CD4-positive, alpha-beta T cell (primary cell): ENCODE results near the gene TBL2. TPM values are rescaled to one million over a fixed set of nuclear protein-coding genes. Genes with fewer than 3 reads are reported as not detected.
"Not testable (repeated sequence)": the region's sequence is repeated elsewhere in the genome, so short reads cannot be mapped to it uniquely, and the experiment has no call there.

Source experiments
- ATAC-seq: fragments of 200-7000 bp; cut with Tn5 transposase; one replicate; pipeline ENCODE4 v1.10.0; 2022; ENCODE audit warnings: mild to moderate bottlenecking; ENCODE audit not compliant: poor library complexity
- CTCF ChIA-PET: fragments of 350-600 bp; sonication (Branson Sonifier 250); formaldehyde crosslinking; loops from one replicate; lab custom pipeline; 2021; ENCODE audit warnings: antibody characterized with exemption, inconsistent platforms; lab: Charles Lee
- POLR2A ChIA-PET: fragments of 350-600 bp; sonication (Branson Sonifier 250); formaldehyde crosslinking; loops from one replicate; lab custom pipeline; 2021; ENCODE audit warnings: antibody characterized with exemption, inconsistent platforms; lab: Charles Lee
- DNase-seq, 14 experiments: peaks; one replicate each; pipeline ENCODE4 v3.0.0-alpha.2; 2013 to 2020; ENCODE audit warnings: mixed read lengths in 2 of 14
- H3K27ac ChIP-seq, 2 donors: one replicate each; pipeline versions ENCODE4 v1.5.1 to v1.7.0; 2013; ENCODE audit warnings: low read length in 2 of 2, low read depth in 1 of 2, mild to moderate bottlenecking in 1 of 2
- H3K27me3 ChIP-seq, 2 experiments: 1 replicate in 1 of 2; 2 replicates in 1 of 2; pipeline versions ENCODE4 v1.6.1 to v1.7.0; 2013; ENCODE audit warnings: low read length in 2 of 2, control low read depth in 1 of 2, mild to moderate bottlenecking in 1 of 2, moderate library complexity in 1 of 2; ENCODE audit not compliant: insufficient read depth in 2 of 2, control insufficient read depth in 1 of 2
- H3K36me3 ChIP-seq: one replicate; pipeline ENCODE4 v1.6.1; 2013; ENCODE audit warnings: low read length, control low read depth; ENCODE audit not compliant: insufficient read depth
- H3K4me1 ChIP-seq: one replicate; pipeline ENCODE4 v1.6.1; 2013; ENCODE audit warnings: low read length, control low read depth; ENCODE audit not compliant: insufficient read depth
- H3K4me3 ChIP-seq: one replicate; pipeline ENCODE4 v1.5.1; 2013; ENCODE audit warnings: mild to moderate bottlenecking, low read length, moderate library complexity
- H3K9me3 ChIP-seq, 2 experiments: 1 replicate in 1 of 2; 2 replicates in 1 of 2; pipeline versions ENCODE4 v1.6.1 to v1.7.0; 2013; ENCODE audit warnings: low read length in 2 of 2, mild to moderate bottlenecking in 2 of 2, control low read depth in 1 of 2, moderate library complexity in 1 of 2; ENCODE audit not compliant: control insufficient read depth in 1 of 2, insufficient read depth in 1 of 2
- H3K27ac Mint-ChIP-seq: one replicate; pipeline ENCODE4 v1.8.0; 2020; ENCODE audit warnings: mixed read lengths
- H3K27me3 Mint-ChIP-seq: one replicate; pipeline ENCODE4 v1.8.0; 2021; ENCODE audit warnings: mixed read lengths
- H3K36me3 Mint-ChIP-seq: one replicate; pipeline ENCODE4 v1.8.0; 2021; ENCODE audit warnings: low read depth, mixed read lengths
- H3K4me1 Mint-ChIP-seq: one replicate; pipeline ENCODE4 v1.8.0; 2021; ENCODE audit warnings: low read depth, mixed read lengths
- H3K4me3 Mint-ChIP-seq: one replicate; pipeline ENCODE4 v1.8.0; 2020; ENCODE audit warnings: mild to moderate bottlenecking, mixed read lengths
- H3K9me3 Mint-ChIP-seq: one replicate; pipeline ENCODE4 v1.8.0; 2020; ENCODE audit warnings: mixed read lengths
- intact Hi-C, 2 experiments: fragments of 100-400 bp; cut with DNase I in 1 of 2; cut with micrococcal nuclease in 1 of 2; formaldehyde crosslinking; loops; one replicate each; pipeline versions ENCODE4 v1.15.1 to v1.9.0; 2023 to 2025; cut with DNase I, micrococcal nuclease
- total RNA-seq, 174 experiments: library from RNA in 2 of 174; stranded (reverse) in 2 of 174; gene quantifications; one replicate each; pipeline ENCODE4 v1.2.3 and lab custom pipeline; 2021 to 2026
- TF ChIP-seq, protein P1 (sequence below): fragments of 200-600 bp; IDR thresholded peaks from one replicate; pipeline ENCODE4 v1.8.0; 2022; ENCODE audit warnings: antibody characterized with exemption, mild to moderate bottlenecking

The TBL2 gene
- total RNA-seq, 2 experiments from 2014 or later, result 25.2 to 27.2 TPM

- no peak for ATAC-seq
- CTCF ChIA-PET, result no interaction called here
Measured at GRCh38 chr7:73567846-73568685, 10.3 kb downstream of the TBL2 start.

GRCh38 chr7:73567140-73567539, 11.2 kb downstream of the TBL2 start:
- Mint-ChIP-seq H3K4me1 (peaks cover 34% of the 10 kb centered on the region), H3K9me3 (no peaks in the 10 kb centered on the region), H3K4me3 (no peak overlapping the region), H3K36me3 (peaks cover 36% of the 10 kb centered on the region), H3K27me3 (no peaks in the 10 kb centered on the region), H3K27ac (no peak overlapping the region)
- H3K27me3 ChIP-seq, result no peaks in the 10 kb centered on the region
- no peak overlapping the region for H3K27ac ChIP-seq
- TF ChIP-seq, protein P1, sequence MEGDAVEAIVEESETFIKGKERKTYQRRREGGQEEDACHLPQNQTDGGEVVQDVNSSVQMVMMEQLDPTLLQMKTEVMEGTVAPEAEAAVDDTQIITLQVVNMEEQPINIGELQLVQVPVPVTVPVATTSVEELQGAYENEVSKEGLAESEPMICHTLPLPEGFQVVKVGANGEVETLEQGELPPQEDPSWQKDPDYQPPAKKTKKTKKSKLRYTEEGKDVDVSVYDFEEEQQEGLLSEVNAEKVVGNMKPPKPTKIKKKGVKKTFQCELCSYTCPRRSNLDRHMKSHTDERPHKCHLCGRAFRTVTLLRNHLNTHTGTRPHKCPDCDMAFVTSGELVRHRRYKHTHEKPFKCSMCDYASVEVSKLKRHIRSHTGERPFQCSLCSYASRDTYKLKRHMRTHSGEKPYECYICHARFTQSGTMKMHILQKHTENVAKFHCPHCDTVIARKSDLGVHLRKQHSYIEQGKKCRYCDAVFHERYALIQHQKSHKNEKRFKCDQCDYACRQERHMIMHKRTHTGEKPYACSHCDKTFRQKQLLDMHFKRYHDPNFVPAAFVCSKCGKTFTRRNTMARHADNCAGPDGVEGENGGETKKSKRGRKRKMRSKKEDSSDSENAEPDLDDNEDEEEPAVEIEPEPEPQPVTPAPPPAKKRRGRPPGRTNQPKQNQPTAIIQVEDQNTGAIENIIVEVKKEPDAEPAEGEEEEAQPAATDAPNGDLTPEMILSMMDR, result no peak
- ATAC-seq (no peak), DNase-seq (no peak)
- intact Hi-C loops, result no loop called here
- ChIA-PET CTCF (interaction anchor here (1.4 kb wide), 1 partner anchor 45 kb away, joined by 3 read pairs; the partner anchor contains the start of gene BAZ1B), POLR2A (interaction anchor here (1.5 to 3.3 kb wide), 4 partner anchors 11 to 47 kb away, joined by 5 to 14 read pairs (median 7); partner anchors contain the start of genes BAZ1B and TBL2)
- H3K9me3 ChIP-seq, result no peaks in the 10 kb centered on the region
- peaks cover 20% of the 10 kb centered on the region for H3K4me1 ChIP-seq
- no peak overlapping the region for H3K4me3 ChIP-seq
- peaks cover 32% of the 10 kb centered on the region for H3K36me3 ChIP-seq

More at GRCh38 chr7:73567846-73568685, 10.3 kb downstream of the TBL2 start:
- no peaks in the 10 kb centered on the region for H3K9me3 Mint-ChIP-seq
- H3K36me3 Mint-ChIP-seq, result peaks cover 45% of the 10 kb centered on the region
- POLR2A ChIA-PET, result interaction anchor here (1.8 kb wide), 1 partner anchor 11 kb away, joined by 8 read pairs; no protein-coding TSS in a partner anchor
- peaks cover 20% of the 10 kb centered on the region for H3K4me1 ChIP-seq
- H3K4me3 ChIP-seq, result no peak overlapping the region
- TF ChIP-seq, protein P1, result no peak
- H3K4me1 Mint-ChIP-seq, result peaks cover 34% of the 10 kb centered on the region
- H3K27me3 ChIP-seq, result no peaks in the 10 kb centered on the region
- no peak for DNase-seq
- peak overlapping the region; percentile 66 for H3K27ac Mint-ChIP-seq
- no peaks in the 10 kb centered on the region for H3K9me3 ChIP-seq
- peaks cover 41% of the 10 kb centered on the region for H3K36me3 ChIP-seq
- H3K27me3 Mint-ChIP-seq, result no peaks in the 10 kb centered on the region
- H3K27ac ChIP-seq, result no peak overlapping the region
- intact Hi-C loops, result no loop called here
- no peak overlapping the region for H3K4me3 Mint-ChIP-seq

DNA sequence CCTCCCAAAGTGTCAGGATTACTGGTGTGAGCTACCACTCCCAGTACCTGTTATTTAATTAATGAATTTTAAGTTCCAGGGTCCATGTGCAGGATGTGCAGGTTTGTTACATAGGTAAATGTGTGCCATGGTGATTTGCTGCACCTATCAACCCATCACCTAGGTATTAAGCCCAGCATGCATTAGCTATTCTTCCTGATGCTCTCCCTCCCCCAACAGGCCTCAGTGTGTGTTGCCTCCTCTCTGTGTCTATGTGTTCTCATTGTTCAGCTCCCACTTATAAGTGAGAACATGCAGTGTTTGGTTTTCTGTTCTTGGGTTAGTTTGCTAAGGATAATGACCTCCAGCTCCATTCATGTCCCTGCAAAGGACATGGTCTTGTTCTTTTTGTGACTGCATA, 11.9 kb downstream of the TBL2 start:
- peaks cover 30% of the 10 kb centered on the region for H3K36me3 Mint-ChIP-seq
- ChIA-PET POLR2A (interaction anchor here (1.1 to 3.3 kb wide), 5 partner anchors 9 to 46 kb away, joined by 3 to 14 read pairs (median 6); partner anchors contain the start of genes BAZ1B, BCL7B and TBL2), CTCF (interaction anchor here (0.8 to 1.4 kb wide), 3 partner anchors 44 to 168 kb away, joined by 3 read pairs; partner anchors contain the start of gene BAZ1B)
- H3K9me3 Mint-ChIP-seq, H3K9me3 ChIP-seq, H3K27me3 ChIP-seq, intact Hi-C loops, DNase-seq, H3K27me3 Mint-ChIP-seq, H3K27ac ChIP-seq: not testable (repeated sequence)
- peak overlapping the region; percentile 82 for H3K4me3 Mint-ChIP-seq
- ATAC-seq, result peak; percentile 61
- H3K4me1 Mint-ChIP-seq, result peaks cover 34% of the 10 kb centered on the region
- peak overlapping the region; percentile 12 for H3K27ac Mint-ChIP-seq
- Histone ChIP-seq H3K36me3 (peaks cover 26% of the 10 kb centered on the region), H3K4me1 (peaks cover 20% of the 10 kb centered on the region), H3K4me3 (peak overlapping the region; percentile 55)
